C4-2B (cell line): ENCODE data around the gene CXCR5.

Experiments used
- ZFX ChIP-seq: fragments of 450-650 bp; IDR thresholded peaks from 2 replicates; pipeline ENCODE4 v1.6.1; 2017
- TF ChIP-seq, protein P1 (sequence below): fragments of 450-650 bp; conservative IDR thresholded peaks from 2 replicates; pipeline ENCODE4 v1.5.1; 2017; ENCODE audit warnings: mild to moderate bottlenecking

DNA sequence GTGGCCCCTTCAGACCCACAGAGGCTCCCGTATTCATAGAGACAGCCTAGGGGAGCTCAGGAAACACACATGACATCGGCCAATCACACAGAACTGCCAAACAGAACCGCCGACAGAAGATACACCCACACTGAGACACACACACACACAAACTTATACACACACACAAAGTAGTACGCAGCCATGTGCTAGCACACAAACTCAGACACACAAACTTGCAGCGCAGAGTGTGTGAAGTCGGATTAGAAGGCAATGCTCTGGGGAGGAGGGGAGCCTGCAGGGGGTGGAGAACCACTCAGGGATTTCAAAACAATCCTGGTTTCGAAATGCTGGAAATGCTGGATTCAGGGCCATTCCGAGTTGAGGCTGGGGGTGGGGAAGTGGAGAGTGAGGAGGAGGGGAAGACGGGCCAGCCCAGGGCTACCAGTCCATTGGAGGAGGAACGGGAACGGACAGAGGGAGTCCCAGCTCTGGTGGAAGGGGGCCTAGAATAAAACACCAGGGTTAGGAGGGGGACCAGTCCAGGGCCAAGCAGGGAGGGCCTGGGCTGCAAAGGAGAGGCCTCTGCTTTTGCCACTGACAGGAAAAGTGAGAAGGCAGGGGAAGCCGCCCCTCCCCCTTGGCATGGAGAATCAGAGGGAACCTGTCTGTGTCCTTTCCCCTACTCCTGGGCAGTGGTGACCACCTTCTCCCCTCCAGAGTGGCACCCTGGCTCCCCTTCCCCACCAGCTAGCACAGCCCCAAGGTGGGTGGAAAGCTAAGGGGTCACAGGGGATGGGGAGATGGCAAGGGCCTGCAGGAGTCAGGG lies 37.6 kb downstream of the CXCR5 start:
- TF ChIP-seq, protein P1, sequence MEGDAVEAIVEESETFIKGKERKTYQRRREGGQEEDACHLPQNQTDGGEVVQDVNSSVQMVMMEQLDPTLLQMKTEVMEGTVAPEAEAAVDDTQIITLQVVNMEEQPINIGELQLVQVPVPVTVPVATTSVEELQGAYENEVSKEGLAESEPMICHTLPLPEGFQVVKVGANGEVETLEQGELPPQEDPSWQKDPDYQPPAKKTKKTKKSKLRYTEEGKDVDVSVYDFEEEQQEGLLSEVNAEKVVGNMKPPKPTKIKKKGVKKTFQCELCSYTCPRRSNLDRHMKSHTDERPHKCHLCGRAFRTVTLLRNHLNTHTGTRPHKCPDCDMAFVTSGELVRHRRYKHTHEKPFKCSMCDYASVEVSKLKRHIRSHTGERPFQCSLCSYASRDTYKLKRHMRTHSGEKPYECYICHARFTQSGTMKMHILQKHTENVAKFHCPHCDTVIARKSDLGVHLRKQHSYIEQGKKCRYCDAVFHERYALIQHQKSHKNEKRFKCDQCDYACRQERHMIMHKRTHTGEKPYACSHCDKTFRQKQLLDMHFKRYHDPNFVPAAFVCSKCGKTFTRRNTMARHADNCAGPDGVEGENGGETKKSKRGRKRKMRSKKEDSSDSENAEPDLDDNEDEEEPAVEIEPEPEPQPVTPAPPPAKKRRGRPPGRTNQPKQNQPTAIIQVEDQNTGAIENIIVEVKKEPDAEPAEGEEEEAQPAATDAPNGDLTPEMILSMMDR: no peak
- TF ChIP-seq ZFX: no peak
